HG03571 (cell line): Measurements from ENCODE around the gene PRDM4.

ENCODE experiments used
- ATAC-seq: cut with Tn5 transposase; IDR thresholded peaks from one replicate; pipeline ENCODE4 v1.9.1; 2021; ENCODE audit not compliant: unreplicated experiment

Gene PRDM4

GRCh38 chr12:107760809-107761501, at the start of gene PRDM4:
Gene PRDM4, minus strand, starts transcription at chr12:107761137. Its CDS starts 622 bp downstream, at chr12:107760515.
- peak; percentile 93 for ATAC-seq

- no peak for ATAC-seq
Observed at GRCh38 chr12:107807471-107808150, 46.7 kb upstream of the PRDM4 start.

DNA sequence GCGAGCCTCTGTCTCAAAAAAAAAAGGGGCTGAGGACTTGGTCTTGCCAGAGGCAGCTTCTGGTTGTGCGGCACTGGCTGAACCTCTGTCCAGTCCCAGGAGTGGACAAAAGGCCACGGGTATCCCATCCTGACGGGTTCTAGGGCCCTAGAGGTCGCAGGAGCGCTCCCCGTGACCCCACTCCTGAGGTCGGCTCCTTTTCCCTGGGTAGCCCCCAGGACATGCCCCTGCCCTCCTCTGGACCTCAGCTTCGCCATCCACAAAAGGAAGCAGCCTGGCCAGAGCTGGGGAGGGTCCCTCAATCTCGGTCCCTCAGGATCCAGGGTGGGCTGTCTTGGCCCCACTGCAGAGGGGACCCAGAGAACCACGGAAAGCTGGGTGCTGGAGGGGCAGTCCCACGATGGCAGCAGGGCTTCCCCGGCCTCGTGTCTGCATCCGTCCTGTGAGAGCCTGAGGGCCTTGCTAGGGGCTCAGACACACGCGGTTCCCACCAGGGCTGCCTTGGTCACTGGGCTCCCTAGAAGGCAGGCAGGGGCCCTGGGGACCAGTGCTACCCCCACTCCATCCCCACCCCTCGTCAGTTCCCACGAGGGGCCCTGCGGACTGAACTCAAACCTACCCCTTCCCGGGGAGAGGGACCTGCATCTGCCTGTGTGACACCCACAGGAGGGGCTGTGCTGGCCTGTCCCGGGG, 44.7 kb upstream of the PRDM4 start:
- ATAC-seq = no peak

- no peak for ATAC-seq
Observed at GRCh38 chr12:107803092-107803491, 42.2 kb upstream of the PRDM4 start.

DNA sequence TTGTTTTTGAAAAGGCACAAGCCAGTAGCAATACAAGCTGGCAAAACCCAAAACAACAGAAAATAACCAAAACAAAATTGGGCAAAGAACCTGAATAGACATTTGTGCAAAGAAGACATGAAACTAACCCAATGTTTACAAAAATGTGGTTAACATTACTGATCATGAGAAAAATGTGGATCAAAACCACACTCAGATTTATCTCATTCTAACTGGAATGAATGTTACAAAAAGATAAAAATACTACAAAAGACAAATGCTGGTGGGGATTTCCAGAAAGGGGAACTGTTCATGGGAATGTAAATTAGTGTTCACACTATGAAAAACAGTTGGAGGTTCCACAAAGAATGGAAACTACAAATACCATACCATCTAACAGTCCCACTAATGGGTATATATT, 40.2 kb upstream of the PRDM4 start:
- ATAC-seq = no peak

DNA sequence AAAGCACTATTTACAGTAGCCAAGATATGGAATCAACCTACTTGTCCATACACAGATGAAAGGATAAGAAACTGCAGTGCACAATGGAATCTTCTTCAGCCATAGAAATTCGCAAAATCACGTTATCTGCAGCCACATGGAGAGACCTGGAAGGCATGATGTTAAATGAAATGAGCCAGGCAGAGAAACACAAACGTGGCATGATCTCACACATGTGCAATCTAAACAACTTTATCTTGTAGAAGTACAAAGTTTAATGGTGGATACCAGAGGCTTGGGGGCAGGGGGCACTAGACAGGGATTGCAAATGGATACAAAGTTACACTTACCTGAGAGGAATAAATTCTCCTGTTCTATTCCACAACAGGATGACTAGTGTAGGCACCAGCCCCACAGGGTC, 37.6 kb upstream of the PRDM4 start:
- no peak for ATAC-seq

DNA sequence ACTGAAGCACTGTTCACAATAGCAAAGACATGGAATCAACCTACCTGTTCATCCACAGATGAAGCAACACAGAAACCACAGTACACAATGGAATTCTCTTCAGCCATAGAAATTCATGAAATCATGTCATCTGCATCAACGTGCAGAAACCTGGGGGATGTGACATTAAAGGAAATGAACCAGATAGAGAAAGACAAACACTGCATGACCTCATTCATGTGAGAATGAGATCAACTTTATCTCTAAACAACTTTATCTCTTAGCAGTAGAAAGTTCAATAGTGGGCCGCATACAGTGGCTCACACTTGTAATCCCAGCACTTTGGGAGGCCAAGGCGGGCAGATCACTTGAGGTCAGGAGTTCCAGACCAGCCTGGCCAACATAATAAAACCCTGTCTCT, 33.5 kb upstream of the PRDM4 start:
- no peak for ATAC-seq

GRCh38 chr12:107791465-107792089, 30.6 kb upstream of the PRDM4 start:
- ATAC-seq = no peak

DNA sequence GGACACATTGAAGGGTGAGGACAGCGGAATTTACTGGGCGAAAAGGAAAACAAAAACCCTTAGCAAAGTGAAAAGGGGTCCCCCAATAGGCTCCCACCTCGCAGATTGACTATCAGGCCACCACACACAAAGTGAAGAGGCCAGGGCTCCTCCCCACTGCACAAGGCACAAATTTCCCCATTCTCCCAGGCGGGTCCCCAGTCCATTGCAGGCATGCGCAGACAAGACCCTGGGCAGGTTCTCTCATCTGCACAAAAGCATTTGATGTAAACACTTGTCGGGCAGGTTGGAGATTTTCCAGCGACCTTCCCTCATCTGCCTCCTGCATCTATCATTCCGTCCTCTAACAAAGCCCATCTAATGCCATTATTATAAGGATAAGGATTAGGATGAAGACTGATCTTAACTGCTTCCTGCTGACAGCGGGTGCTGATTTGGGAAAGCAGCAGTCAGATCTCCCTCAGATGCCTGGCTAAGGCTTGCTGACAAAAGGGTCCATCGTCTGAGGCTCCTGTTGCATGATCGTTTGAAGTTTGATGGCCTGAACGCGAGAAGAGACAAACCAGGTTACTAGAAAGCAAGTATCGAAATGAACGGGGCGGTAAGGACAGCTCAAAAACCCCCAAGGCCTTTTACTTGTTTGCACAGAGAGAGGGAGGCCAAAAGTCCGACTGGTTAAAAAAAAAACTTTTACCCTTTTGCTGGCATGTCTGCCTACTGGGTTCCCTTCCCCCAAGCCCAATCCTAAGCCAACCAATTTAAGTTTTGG, 27.9 kb upstream of the PRDM4 start:
- no peak for ATAC-seq

DNA sequence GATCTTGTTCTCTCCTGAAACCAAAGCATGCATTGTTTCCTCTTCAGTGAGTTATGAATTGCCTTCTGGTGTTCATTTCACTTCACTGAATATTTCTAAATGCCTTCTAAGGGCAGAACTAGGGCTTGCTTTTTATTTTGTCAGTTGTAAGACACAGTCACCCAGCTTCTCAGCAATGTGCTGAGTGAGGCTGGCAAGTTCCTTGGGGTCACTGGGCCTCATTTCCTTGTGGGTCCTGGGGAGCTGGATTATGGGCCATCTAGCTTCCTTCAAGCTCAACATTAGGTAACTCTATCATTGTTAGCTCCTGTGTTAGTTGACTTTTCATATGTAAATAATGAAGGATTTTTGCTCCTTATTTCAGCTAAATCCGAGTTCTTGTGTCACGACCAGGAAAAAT, 27.3 kb upstream of the PRDM4 start:
- no peak for ATAC-seq

DNA sequence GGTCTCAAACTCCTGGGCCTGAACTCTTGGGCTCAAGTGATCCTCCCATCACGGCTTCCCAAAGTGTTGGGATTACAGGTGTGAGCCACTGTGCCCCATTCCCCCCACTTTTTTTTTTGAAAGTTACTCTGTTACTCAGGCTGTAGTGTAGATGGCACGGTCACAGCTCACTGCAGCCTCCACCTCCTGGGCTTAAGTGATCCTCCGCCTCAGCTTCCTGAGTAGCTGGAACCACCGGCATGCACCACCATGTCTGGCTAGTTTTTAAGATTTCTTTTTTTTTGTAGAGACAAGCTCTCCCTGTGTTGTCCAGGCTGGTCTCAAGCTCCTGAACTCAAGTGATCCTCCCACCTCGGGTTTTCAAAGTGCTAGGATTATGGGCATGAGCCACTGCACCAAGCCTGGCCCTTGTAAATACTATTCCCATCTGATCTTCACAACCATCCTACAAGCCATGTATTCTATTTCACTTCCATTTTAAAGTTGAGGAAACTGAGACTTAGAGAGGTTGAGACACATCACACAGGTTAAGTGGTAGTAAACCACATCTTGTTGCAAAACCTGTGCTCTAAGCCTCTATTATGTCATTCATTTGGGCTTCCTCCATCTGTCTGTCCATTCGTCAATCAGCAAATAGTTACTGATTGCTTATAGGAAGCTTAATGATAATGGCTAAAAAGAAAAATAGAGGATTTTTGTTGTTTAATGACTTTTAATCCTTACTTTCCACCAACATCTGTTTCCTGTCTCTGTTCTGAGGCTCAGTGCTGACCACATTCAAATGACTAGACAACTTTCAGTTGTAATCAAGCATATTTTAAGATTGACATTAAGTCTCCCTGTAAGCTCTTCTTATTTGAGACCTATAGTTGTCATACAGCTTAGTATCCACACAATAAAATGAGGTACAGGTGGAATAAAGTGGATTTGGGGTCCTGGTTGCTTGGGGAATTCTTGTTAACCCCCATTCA, 22.8 kb upstream of the PRDM4 start:
- peak; percentile 60 for ATAC-seq

GRCh38 chr12:107782067-107782466, 21.1 kb upstream of the PRDM4 start:
- ATAC-seq = no peak

DNA sequence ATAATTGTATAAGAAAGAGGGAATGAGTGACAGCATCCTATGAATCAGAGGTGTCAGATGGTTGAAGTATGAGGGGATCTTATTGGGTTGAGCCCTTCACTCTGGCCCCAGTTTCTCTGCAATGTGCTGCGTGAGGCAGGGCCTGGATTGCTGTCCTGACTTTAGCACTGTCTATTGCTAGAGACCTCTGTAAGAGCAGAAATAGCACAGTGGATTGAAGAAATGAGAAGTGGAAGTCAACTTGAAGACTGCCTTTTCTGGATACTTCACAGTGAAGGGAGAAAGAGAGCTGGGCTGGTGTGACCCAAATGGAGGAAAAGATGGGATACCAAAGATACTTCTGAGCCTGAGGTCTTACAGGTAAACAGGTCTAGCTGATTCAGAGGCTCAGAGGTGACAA, 19.4 kb upstream of the PRDM4 start:
- ATAC-seq = no peak

DNA sequence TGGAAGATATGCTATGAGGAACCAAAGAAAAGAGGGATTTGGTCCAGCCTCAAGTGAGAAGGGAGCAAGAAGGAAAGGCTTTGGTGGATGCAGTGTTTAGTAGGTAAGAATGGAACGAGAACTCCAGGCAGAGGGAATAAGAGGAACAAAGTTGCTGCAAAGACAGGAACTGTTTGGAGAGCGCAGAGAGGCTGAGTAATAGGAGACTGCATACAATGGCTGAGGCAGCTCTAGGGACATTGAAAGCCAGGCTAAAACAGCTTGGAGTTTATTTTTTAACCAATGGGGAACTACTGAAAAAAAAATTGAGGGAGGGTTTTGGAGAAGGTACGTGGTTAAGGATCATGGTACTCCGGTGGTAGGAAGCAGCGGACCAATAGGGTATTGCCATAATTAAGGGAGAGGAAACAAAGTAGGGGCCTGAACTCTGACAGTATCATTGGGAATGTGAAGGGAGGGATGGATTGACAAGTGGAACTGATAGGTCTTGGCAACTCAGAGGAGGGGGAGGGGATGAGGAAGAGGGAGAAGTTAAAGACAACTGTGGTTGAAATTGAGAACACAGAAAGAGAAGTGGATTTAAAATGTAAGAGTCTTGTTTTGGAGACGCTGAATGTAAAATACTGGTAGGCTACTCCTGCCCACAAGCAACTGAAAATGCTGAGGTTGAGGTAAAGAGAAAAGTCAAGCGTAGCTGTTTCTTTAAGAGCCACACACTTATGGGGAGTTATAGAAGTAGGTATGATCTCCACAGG, 18.3 kb upstream of the PRDM4 start:
- ATAC-seq = peak; percentile 71

DNA sequence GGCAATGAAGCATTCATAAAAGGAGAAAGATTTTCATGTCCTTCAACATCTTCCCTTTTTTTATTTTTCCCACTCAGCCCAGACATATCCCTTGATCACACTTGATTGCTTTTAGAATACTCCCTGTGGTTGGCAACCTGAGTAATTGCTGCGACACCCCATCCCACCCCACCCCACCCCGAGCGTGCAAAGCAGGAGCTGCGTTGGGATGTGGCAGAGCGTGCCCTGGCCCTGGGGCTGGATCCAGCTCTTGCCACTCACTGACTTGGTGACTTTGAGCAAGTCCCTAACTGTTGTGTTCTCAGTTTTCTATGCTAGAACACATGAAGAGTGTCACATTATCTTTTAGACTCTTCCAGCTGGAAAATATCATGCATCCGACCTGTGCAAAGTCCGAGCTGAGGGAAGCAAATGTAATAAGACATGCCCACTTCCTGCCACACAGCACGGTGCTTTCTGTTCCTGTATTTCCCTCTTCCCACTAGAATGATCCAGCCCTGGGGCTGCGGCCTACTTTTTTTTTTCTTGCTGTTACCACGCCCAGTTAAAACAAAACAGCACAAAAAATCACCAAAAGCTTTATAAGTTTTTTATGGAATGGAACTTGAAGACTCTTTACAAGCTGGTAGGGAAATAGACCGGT, 17.6 kb upstream of the PRDM4 start:
- no peak for ATAC-seq

- no peak for ATAC-seq
Observed at GRCh38 chr12:107776171-107776570, 15.2 kb upstream of the PRDM4 start.

DNA sequence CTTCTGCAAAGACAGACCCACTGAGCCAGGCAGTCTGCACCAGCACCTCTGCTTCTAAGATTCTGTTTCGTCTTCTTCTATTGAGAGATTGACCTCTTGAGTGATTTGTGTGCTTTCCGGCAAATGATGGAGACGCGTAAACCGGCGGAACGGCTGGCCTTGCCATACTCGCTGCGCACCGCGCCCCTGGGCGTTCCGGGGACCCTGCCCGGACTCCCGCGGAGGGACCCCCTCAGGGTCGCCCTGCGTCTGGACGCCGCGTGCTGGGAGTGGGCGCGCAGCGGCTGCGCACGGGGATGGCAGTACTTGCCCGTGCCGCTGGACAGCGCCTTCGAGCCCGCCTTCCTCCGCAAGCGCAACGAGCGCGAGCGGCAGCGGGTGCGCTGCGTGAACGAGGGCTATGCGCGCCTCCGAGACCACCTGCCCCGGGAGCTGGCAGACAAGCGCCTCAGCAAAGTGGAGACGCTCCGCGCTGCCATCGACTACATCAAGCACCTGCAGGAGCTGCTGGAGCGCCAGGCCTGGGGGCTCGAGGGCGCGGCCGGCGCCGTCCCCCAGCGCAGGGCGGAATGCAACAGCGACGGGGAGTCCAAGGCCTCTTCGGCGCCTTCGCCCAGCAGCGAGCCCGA, 14.3 kb upstream of the PRDM4 start:
- ATAC-seq = no peak

DNA sequence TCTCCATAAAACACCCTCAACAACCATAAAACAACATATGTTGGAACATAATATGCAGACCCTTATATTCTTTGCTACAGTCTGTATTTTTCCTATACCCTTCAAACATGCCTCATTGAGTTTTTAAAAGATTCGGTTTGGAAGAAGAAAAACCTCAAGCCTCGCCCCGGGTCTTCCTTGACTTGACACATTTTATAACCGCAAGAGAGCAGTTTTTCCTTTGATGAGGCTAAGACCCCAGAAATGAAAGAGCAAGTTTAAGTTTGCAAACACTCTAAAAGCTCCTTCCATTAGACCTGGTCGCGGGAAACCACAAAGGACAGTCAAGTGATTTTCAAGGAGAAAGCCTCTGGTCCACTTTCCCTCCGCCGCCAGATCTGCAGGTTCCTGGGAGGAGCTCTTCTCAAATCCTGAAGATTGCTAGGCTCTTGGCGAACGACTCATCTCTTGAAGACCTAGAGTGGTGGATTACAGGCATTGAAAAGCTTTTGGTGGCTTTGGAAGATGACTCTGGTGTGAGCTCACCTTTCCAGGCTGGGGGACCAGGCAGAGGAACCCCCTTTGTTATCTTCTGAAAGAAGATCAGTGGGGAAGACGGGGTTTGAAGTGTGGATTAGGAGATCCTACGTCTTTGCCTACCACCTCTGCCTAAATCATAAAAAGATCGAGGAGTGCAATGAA, 13.6 kb upstream of the PRDM4 start, which contains the start of gene ASCL4:
Gene ASCL4, plus strand, starts transcription at position 356 of the 681 bp plus-strand sequence. CDS start 515 bp downstream, outside the sequence.
- ATAC-seq = no peak
